Epithelial cell of proximal tubule (primary cell): ENCODE data around the gene GIT1. TPM values are rescaled to one million over a fixed set of nuclear protein-coding genes. Genes with fewer than 3 reads are reported as not detected.
"Not testable (repeated sequence)": the region's sequence is repeated elsewhere in the genome, so short reads cannot be mapped to it uniquely, and the experiment has no call there.

Source experiments
- DNase-seq: peaks from one replicate; pipeline ENCODE4 v3.0.0-alpha.2; 2011; ENCODE audit warnings: low read depth
- H3K4me3 ChIP-seq: 2 replicates; pipeline ENCODE4 v1.5.1; 2011; ENCODE audit warnings: low read depth, mild to moderate bottlenecking, low read length
- CTCF ChIP-seq: conservative IDR thresholded peaks from 2 replicates; pipeline ENCODE4 v1.5.1; 2012; ENCODE audit warnings: low read depth, mild to moderate bottlenecking, low read length
- total RNA-seq: library from RNA; depleted of rRNA; stranded (reverse); fragments of >200 nt; gene quantifications from 2 replicates; pipeline ENCODE4 v1.2.3, GENCODE V29; 2015

GIT1 gene
- total RNA-seq, 1 donor from 2014 or later: 74.3 TPM

- TF ChIP-seq CTCF: no peak
- H3K4me3 ChIP-seq: no peak overlapping the region
- DNase-seq: no peak
Observed at GRCh38 chr17:29561554-29562517, 27.6 kb downstream of the GIT1 start.

- no peak overlapping the region for H3K4me3 ChIP-seq
- no peak for TF ChIP-seq CTCF
- no peak for DNase-seq
Observed at GRCh38 chr17:29560316-29560715, 29.1 kb downstream of the GIT1 start.

- DNase-seq: no peak
- no peak for TF ChIP-seq CTCF
Observed at GRCh38 chr17:29559640-29560039, 29.8 kb downstream of the GIT1 start.

GRCh38 chr17:29558139-29558538 lies 31.3 kb downstream of the GIT1 start:
- H3K4me3 ChIP-seq, DNase-seq: not testable (repeated sequence)

More at GRCh38 chr17:29559640-29560039, 29.8 kb downstream of the GIT1 start:
- H3K4me3 ChIP-seq: no peak overlapping the region

GRCh38 chr17:29557739-29558116 lies 31.7 kb downstream of the GIT1 start:
- no peak for DNase-seq
- H3K4me3 ChIP-seq: no peak overlapping the region
- no peak for TF ChIP-seq CTCF

- no peak for TF ChIP-seq CTCF
- H3K4me3 ChIP-seq: no peak overlapping the region
- no peak for DNase-seq
Observed at GRCh38 chr17:29557085-29557738, 32.2 kb downstream of the GIT1 start.

GRCh38 chr17:29555840-29556239 lies 33.6 kb downstream of the GIT1 start:
- no peak for TF ChIP-seq CTCF
- peak; percentile 88 for DNase-seq
- H3K4me3 ChIP-seq: no peak overlapping the region
